ENCODE results near the gene FGGY.
"Not testable (repeated sequence)": the region's sequence is repeated elsewhere in the genome, so short reads cannot be mapped to it uniquely, and the experiment has no call there.

Gene FGGY
- total RNA-seq = 3.9 to 12.0 reads per million in 2 donors

- DNase-seq = peak; percentile 60
These were observed at the start of gene FGGY for GRCh38 chr1:59296358-59297256. FGGY (plus strand) TSS chr1:59297094; CDS start chr1:59321550, 24,456 bp downstream.

GRCh38 chr1:59248758-59249157 is 48.1 kb upstream of the FGGY start:
- no peak for DNase-seq

- no peak for DNase-seq
These were observed 47.3 kb upstream of the FGGY start for GRCh38 chr1:59249396-59250137.

GRCh38 chr1:59251061-59251460 is 45.8 kb upstream of the FGGY start:
- not testable (repeated sequence) for DNase-seq

GRCh38 chr1:59256429-59256828 is 40.5 kb upstream of the FGGY start:
- DNase-seq = not testable (repeated sequence)

- no peak for DNase-seq
These were observed 38.4 kb upstream of the FGGY start for GRCh38 chr1:59258412-59259032.

- no peak for DNase-seq
These were observed 35.4 kb upstream of the FGGY start for GRCh38 chr1:59261537-59261936.

- no peak for DNase-seq
These were observed 34.3 kb upstream of the FGGY start for GRCh38 chr1:59262631-59263030.

GRCh38 chr1:59263111-59263510 is 33.8 kb upstream of the FGGY start:
- no peak for DNase-seq

- DNase-seq = no peak
These were observed 31.3 kb upstream of the FGGY start for GRCh38 chr1:59265622-59266021.

- DNase-seq = no peak
These were observed 30.5 kb upstream of the FGGY start for GRCh38 chr1:59266180-59266926.

GRCh38 chr1:59266927-59267293 is 30.0 kb upstream of the FGGY start:
- DNase-seq = no peak

GRCh38 chr1:59268406-59268805 is 28.5 kb upstream of the FGGY start:
- no peak for DNase-seq

- DNase-seq = no peak
These were observed 25.2 kb upstream of the FGGY start for GRCh38 chr1:59271561-59272260.

GRCh38 chr1:59272507-59272906 is 24.4 kb upstream of the FGGY start:
- no peak for DNase-seq

GRCh38 chr1:59276439-59276851 is 20.4 kb upstream of the FGGY start:
- no peak for DNase-seq

GRCh38 chr1:59278780-59279354 is 18.0 kb upstream of the FGGY start:
- no peak for DNase-seq

- DNase-seq = no peak
These were observed 17.2 kb upstream of the FGGY start for GRCh38 chr1:59279645-59280044.

GRCh38 chr1:59282951-59283350 is 13.9 kb upstream of the FGGY start:
- no peak for DNase-seq

- no peak for DNase-seq
These were observed 11.2 kb upstream of the FGGY start for GRCh38 chr1:59285691-59286090.

- DNase-seq = no peak
These were observed 8.8 kb upstream of the FGGY start for GRCh38 chr1:59288046-59288445.

- DNase-seq = no peak
These were observed 7.3 kb upstream of the FGGY start for GRCh38 chr1:59289570-59289969.

All from T-helper 9 cell (primary cell).